HepG2 (cell line): ENCODE measurements around the gene RFTN1. TPM values are rescaled to one million over a fixed set of nuclear protein-coding genes. Genes with fewer than 3 reads are reported as not detected.

ENCODE experiments used
- ATAC-seq: fragments of 200-7000 bp; cut with Tn5 transposase; 3 replicates; pipeline ENCODE4 v1.9.1; 2020; ENCODE audit warnings: mild to moderate bottlenecking, moderate library complexity
- BruUV-seq: library from RNA; stranded (reverse); fragments of 400-500 nt; replicated peaks from 2 replicates; lab custom pipeline; 2021; lab: Mats Ljungman, UMichigan
- CTCF ChIA-PET: fragments of 300-600 bp; formaldehyde crosslinking; extraction: SDS; loops from one replicate; lab custom pipeline; 2021; ENCODE audit warnings: low total read pairs, inconsistent platforms, low intra/inter-chr PET ratio; lab: Yijun Ruan, JAX
- POLR2A ChIA-PET: fragments of 350-600 bp; sonication (Branson Sonifier 250); formaldehyde crosslinking; loops from one replicate; lab custom pipeline; 2020; ENCODE audit warnings: antibody characterized with exemption, inconsistent platforms; lab: Yijun Ruan, JAX
- DNase-seq: peaks from one replicate; pipeline ENCODE4 v3.0.0-alpha.2; 2015; ENCODE audit warnings: low spot score
- FAIRE-seq: peaks from 3 replicates; lab custom pipeline; 2011; peaks lifted over from hg19 to GRCh38; lab: Jason Lieb, UNC
- H2AFZ ChIP-seq: one replicate; pipeline ENCODE4 v1.6.1; 2011; ENCODE audit warnings: low read length, inconsistent platforms
- H3K27ac ChIP-seq: fragments of 300-600 bp; 3 replicates; pipeline ENCODE4 v1.8.0; 2011; ENCODE audit warnings: mixed run types, mild to moderate bottlenecking, mixed read lengths, low read length, inconsistent platforms; ENCODE audit not compliant: insufficient read depth; ENCODE audit errors: extremely low read length
- H3K27me3 ChIP-seq, 2 experiments: fragments of 200-600 bp in 1 of 2; 2 replicates in 1 of 2; 3 replicates in 1 of 2; pipeline versions ENCODE4 v1.6.0 to v1.8.0; 2011; ENCODE audit warnings: low read length in 2 of 2, mild to moderate bottlenecking in 2 of 2, moderate library complexity in 2 of 2, inconsistent platforms in 1 of 2; ENCODE audit not compliant: insufficient read depth in 2 of 2, control insufficient read depth in 1 of 2
- H3K36me3 ChIP-seq, 2 experiments: fragments of 200-600 bp in 1 of 2; replicated peaks in 1 of 2; 2 replicates in 1 of 2; 3 replicates in 1 of 2; pipeline versions ENCODE4 v1.5.1 to v1.8.0; 2011; ENCODE audit warnings: low read length in 2 of 2, inconsistent platforms in 1 of 2; ENCODE audit not compliant: insufficient read depth in 2 of 2, control insufficient read depth in 1 of 2
- H3K4me1 ChIP-seq: 2 replicates; pipeline ENCODE4 v1.5.1; 2012; ENCODE audit warnings: low read length, inconsistent platforms; ENCODE audit not compliant: insufficient read depth
- H3K4me2 ChIP-seq: 2 replicates; pipeline ENCODE4 v1.6.0; 2011; ENCODE audit warnings: low read depth, low read length, inconsistent platforms
- H3K4me3 ChIP-seq, 3 experiments: fragments of 200-600 bp in 1 of 3; sonication (generic), shearing (Covaris generic) in 1 of 3; replicated peaks in 1 of 3; 2 replicates each; pipeline ENCODE4 v1.5.1; 2011 to 2016; ENCODE audit warnings: low read length in 3 of 3, inconsistent platforms in 2 of 3, low read depth in 2 of 3, mild to moderate bottlenecking in 2 of 3, control low read depth in 1 of 3, mixed read lengths in 1 of 3; ENCODE audit not compliant: insufficient read depth in 1 of 3
- H3K79me2 ChIP-seq: one replicate; pipeline ENCODE4 v1.6.1; 2011; ENCODE audit warnings: low read length, inconsistent platforms; ENCODE audit not compliant: insufficient read depth
- H3K9ac ChIP-seq: 2 replicates; pipeline ENCODE4 v1.6.0; 2011; ENCODE audit warnings: mild to moderate bottlenecking, low read depth, low read length, inconsistent platforms; ENCODE audit not compliant: insufficient read depth
- H3K9me3 ChIP-seq: 2 replicates; pipeline ENCODE4 v1.5.1; 2012; ENCODE audit warnings: mild to moderate bottlenecking, low read length
- H4K20me1 ChIP-seq: 2 replicates; pipeline ENCODE4 v1.6.0; 2011; ENCODE audit warnings: inconsistent platforms, mild to moderate bottlenecking, low read length, moderate library complexity; ENCODE audit not compliant: insufficient read depth
- ARHGAP35 ChIP-seq: sonication (generic); formaldehyde crosslinking; IDR thresholded peaks from 2 replicates; pipeline ENCODE4 v1.9.0; 2022; ENCODE audit warnings: mild to moderate bottlenecking, inconsistent platforms, moderate library complexity, missing genetic modification reagents, borderline replicate concordance
- ARNT ChIP-seq: fragments of 450-650 bp; IDR thresholded peaks from 2 replicates; pipeline ENCODE4 v1.6.1; 2017
- CCDC6 ChIP-seq: sonication (generic); formaldehyde crosslinking; IDR thresholded peaks from 2 replicates; pipeline ENCODE4 v1.8.1; 2022; ENCODE audit warnings: mild to moderate bottlenecking, missing genetic modification reagents, moderate library complexity
- ZBTB7A ChIP-seq: sonication (generic); formaldehyde crosslinking; IDR thresholded peaks from 2 replicates; pipeline ENCODE4 v1.8.0; 2022; ENCODE audit warnings: mild to moderate bottlenecking, missing genetic modification reagents
- ZNF678 ChIP-seq: sonication (generic); formaldehyde crosslinking; IDR thresholded peaks from 2 replicates; pipeline ENCODE4 v1.4.0; 2020; ENCODE audit warnings: mild to moderate bottlenecking, missing genetic modification reagents
- WGBS: methylation state at CpG from one replicate; pipeline ENCODE4 v1.1.6; 2017; ENCODE audit warnings: low lambda C conversion rate; 5-methylcytosine and 5-hydroxymethylcytosine counted together
- in situ Hi-C: cut with HindIII; loops from 2 replicates; pipeline ENCODE4 v1.10.0; 2017; ENCODE audit warnings: low pct_unique_long_range_greater_than_20kb; ENCODE audit not compliant: extremely low pct_ligation_motif_present
- intact Hi-C: fragments of 100-400 bp; cut with micrococcal nuclease; formaldehyde crosslinking; loops from one replicate; pipeline ENCODE4 v1.10.0; 2022; ENCODE audit not compliant: unreplicated experiment
- polyA plus RNA-seq, 8 experiments: library from polyadenylated mRNA; depleted of rRNA in 3 of 8; stranded (reverse) in 7 of 8; unstranded in 1 of 8; fragments of >200 nt; fragmentation: Illumina TruSeq in 4 of 8; extraction: Trizol in 4 of 8; gene quantifications; 2 replicates each; pipeline versions ENCODE4 v1.2.1 to v1.2.3, GENCODE V29; 2011 to 2016; ENCODE audit warnings: low read depth in 4 of 8, missing spikeins in 1 of 8, mixed read lengths in 1 of 8; ENCODE audit not compliant: insufficient read depth in 1 of 8
- total RNA-seq, 5 experiments: library from RNA; depleted of rRNA; stranded (reverse); fragments of >200 nt; fragmentation: Illumina TruSeq; extraction: Trizol; gene quantifications; 2 replicates each; pipeline ENCODE4 v1.2.3, GENCODE V29; 2016; ENCODE audit warnings: low read depth in 1 of 5
- TF ChIP-seq, protein P1 (sequence below): sonication (generic); formaldehyde crosslinking; conservative IDR thresholded peaks from 2 replicates; pipeline ENCODE4 v1.4.0; 2020; ENCODE audit warnings: missing genetic modification reagents

Gene RFTN1
- total and polyA plus RNA-seq, 2 of the 13 experiments (the other 11 are each of a cell fraction or from before 2014, with no cell fraction given): not detected

DNA sequence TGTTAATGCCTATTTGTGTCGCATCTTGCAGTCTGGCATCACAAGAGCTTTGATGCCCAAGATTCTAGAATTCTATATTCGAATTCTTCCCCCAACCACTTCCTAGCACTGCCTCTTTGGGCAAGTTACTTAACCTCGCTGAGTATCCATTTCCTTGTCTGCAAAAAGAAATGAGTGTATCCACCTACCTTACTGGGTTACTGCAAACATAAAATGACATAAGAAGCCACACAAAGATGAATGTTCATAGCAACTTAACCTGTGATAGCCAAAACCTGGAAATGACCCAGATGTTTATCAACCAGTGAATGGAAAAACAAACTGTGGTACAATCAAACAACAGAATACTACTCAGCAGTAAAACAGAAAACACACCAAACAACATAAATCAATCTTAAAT lies 24.9 kb downstream of the RFTN1 start:
- CTCF ChIA-PET: no interaction called here
- H3K4me3 ChIP-seq: no peak overlapping the region
- H3K36me3 ChIP-seq: no peaks in the 10 kb centered on the region
- no peak overlapping the region for H2AFZ ChIP-seq
- H3K9ac ChIP-seq: no peak overlapping the region
- H3K4me2 ChIP-seq: no peak overlapping the region
- H3K4me1 ChIP-seq: no peaks in the 10 kb centered on the region
- H4K20me1 ChIP-seq: no peaks in the 10 kb centered on the region
- TF ChIP-seq, protein P1, sequence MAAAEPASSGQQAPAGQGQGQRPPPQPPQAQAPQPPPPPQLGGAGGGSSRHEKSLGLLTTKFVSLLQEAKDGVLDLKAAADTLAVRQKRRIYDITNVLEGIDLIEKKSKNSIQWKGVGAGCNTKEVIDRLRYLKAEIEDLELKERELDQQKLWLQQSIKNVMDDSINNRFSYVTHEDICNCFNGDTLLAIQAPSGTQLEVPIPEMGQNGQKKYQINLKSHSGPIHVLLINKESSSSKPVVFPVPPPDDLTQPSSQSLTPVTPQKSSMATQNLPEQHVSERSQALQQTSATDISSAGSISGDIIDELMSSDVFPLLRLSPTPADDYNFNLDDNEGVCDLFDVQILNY: no peak
- TF ChIP-seq ZBTB7A (CRISPR knock-in tag) (no peak), ARHGAP35 (CRISPR knock-in tag) (no peak), ARNT (no peak), ZNF678 (no peak)
- WGBS: 36% methylated on average over 3 of the region's 3 CpGs
- no TSS peak for BruUV-seq
- DNase-seq: no peak
- peaks cover 0 to 35% of the 10 kb centered on the region in 2 experiments; a peak in 4 of 5 replicates for H3K27me3 ChIP-seq
- no peaks in the 10 kb centered on the region for H3K79me2 ChIP-seq
- no peak for FAIRE-seq
- in situ Hi-C loops: no loop called here
- POLR2A ChIA-PET: no interaction called here
- ATAC-seq: no peak
- intact Hi-C loops: no loop called here
- no peak overlapping the region for H3K27ac ChIP-seq
- no peaks in the 10 kb centered on the region for H3K9me3 ChIP-seq

DNA sequence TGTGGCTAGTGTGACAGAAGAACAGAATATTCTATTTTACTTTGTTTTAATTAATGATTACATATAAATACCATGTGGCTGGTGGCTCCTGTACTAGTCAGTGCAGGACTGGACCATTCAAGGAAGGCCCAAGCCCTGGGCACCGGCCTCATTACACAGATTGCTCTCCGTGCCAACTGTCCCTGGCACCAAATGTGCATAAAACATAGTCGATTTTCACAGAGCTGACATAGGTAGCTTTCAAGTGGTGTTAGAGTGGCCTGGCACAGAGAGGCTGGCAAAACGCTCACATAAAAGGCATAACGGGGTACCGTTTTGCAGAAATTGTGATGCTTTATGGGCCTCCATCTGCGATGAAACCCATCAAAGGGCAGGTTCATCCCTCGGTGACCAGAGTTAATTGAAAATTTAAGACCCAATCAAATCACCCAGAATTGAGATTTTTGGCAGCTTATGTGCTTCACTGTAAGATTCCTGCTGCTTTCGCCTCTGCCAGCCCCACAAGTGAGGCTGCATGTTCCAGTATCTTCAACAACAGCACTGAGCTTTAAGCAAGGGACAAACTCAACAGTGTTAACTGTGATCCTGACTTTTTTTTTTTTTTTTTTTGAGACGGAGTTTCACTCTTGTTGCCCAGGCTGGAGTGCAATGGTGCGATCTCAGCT lies 25.9 kb downstream of the RFTN1 start:
- Histone ChIP-seq H3K27ac (no peak overlapping the region), H2AFZ (no peak overlapping the region), H4K20me1 (no peaks in the 10 kb centered on the region), H3K9ac (no peak overlapping the region), H3K36me3 (no peaks in the 10 kb centered on the region), H3K4me3 (no peak overlapping the region), H3K4me2 (no peak overlapping the region), H3K27me3 (peaks cover 0 to 35% of the 10 kb centered on the region in 2 experiments; a peak in 4 of 5 replicates), H3K9me3 (no peaks in the 10 kb centered on the region), H3K79me2 (no peaks in the 10 kb centered on the region), H3K4me1 (no peaks in the 10 kb centered on the region)
- no peak for TF ChIP-seq CCDC6 (CRISPR knock-in tag)
- intact Hi-C loops (no loop called here), in situ Hi-C loops (no loop called here)
- ATAC-seq (no peak), FAIRE-seq (no peak), DNase-seq (no peak)
- POLR2A ChIA-PET: no interaction called here
- WGBS: 32% methylated on average over 9 of the region's 11 CpGs
- no TSS peak for BruUV-seq
- CTCF ChIA-PET: no interaction called here
